ENCODE measurements around the gene IRGC. TPM values are rescaled to one million over a fixed set of nuclear protein-coding genes. Genes with fewer than 3 reads are reported as not detected.

Gene IRGC
- total and polyA plus RNA-seq, 9 of the 15 experiments (the other 6 are each of a cell fraction or from before 2014, with no cell fraction given) = not detected

- TF ChIP-seq ZBTB40 (IDR thresholded peaks at IDR 0.05) (no peak), ZBTB40 (CRISPR knock-in tag; IDR thresholded peaks at IDR 0.05) (no peak), COPS2 (conservative IDR thresholded peaks at IDR 0.05) (no peak), U2AF1 (optimal IDR thresholded peaks at IDR 0.05; ENCODE audit: low read depth, low read length) (no peak), MAFK (IDR thresholded peaks at IDR 0.05; ENCODE audit: low read length) (no peak), SP1 (CRISPR knock-in tag; IDR thresholded peaks at IDR 0.05) (peak; percentile 35; the same call in 1 of the 2 replicates), BRCA1 (IDR thresholded peaks at IDR 0.05) (no peak), BRCA1 (CRISPR knock-in tag; IDR thresholded peaks at IDR 0.05) (peak; percentile 92; the same call in 1 of the 2 replicates), POLR3A (IDR thresholded peaks at IDR 0.05; ENCODE audit: borderline replicate concordance, extremely low read depth, insufficient read depth, insufficient read length) (no peak), POLR3G (IDR thresholded peaks at IDR 0.05; ENCODE audit: extremely low read depth, insufficient read length, insufficient replicate concordance) (no peak), FOXJ3 (CRISPR knock-in tag; IDR thresholded peaks at IDR 0.05) (no peak), NEUROD1 (IDR thresholded peaks at IDR 0.05; ENCODE audit: borderline replicate concordance, low read depth, low read length, partially characterized antibody) (no peak), NR2C1 (IDR thresholded peaks at IDR 0.05) (no peak), NR2C1 (tag; IDR thresholded peaks at IDR 0.05) (no peak), NCOA6 (IDR thresholded peaks at IDR 0.05) (no peak), ZC3H8 (IDR thresholded peaks at IDR 0.05) (no peak), CREM (IDR thresholded peaks at IDR 0.05; ENCODE audit: low read depth) (peak; percentile 34; the same call in 1 of the 2 replicates), BCLAF1 (IDR thresholded peaks at IDR 0.05; ENCODE audit: borderline replicate concordance in 1 of 2, control insufficient read depth in 1 of 2, low read depth in 2 of 2, low read length in 1 of 2) (no peak)
Measured at GRCh38 chr19:43755256-43755801, 39.5 kb downstream of the IRGC start (continued).

Measured in K562 (cell line).